Suprapubic skin (tissue), 4 donors: Measurements from ENCODE around the gene RGPD4. TPM values are rescaled to one million over a fixed set of nuclear protein-coding genes. Genes with fewer than 3 reads are reported as not detected.

Experiments
- DNase-seq, 2 donors: peaks; one replicate each; pipeline ENCODE4 v3.0.0-alpha.2; 2019; ENCODE audit warnings: low spot score in 2 of 2
- H3K27ac ChIP-seq: fragments of 200-600 bp; sonication (generic); one replicate; pipeline ENCODE4 v1.5.1; 2019
- H3K27me3 ChIP-seq: fragments of 200-600 bp; sonication (generic); one replicate; pipeline ENCODE4 v1.5.1; 2019
- H3K36me3 ChIP-seq: fragments of 200-600 bp; sonication (generic); one replicate; pipeline ENCODE4 v1.5.1; 2019
- H3K4me1 ChIP-seq: fragments of 200-600 bp; sonication (generic); one replicate; pipeline ENCODE4 v1.5.1; 2019
- H3K4me3 ChIP-seq: fragments of 200-600 bp; sonication (generic); one replicate; pipeline ENCODE4 v1.5.1; 2019; ENCODE audit warnings: mild to moderate bottlenecking
- H3K9me3 ChIP-seq: fragments of 200-600 bp; sonication (generic); one replicate; pipeline ENCODE4 v1.5.1; 2019
- CTCF ChIP-seq, 2 donors: fragments of 200-600 bp in 1 of 2; fragments of 450-650 bp in 1 of 2; sonication (generic) in 1 of 2; IDR thresholded peaks; one replicate each; pipeline ENCODE4 v1.5.1; 2016 to 2019; ENCODE audit warnings: antibody characterized with exemption in 2 of 2, mild to moderate bottlenecking in 1 of 2, moderate library complexity in 1 of 2
- EP300 ChIP-seq: sonication (generic); formaldehyde crosslinking; IDR thresholded peaks from one replicate; pipeline ENCODE4 v1.6.1; 2017; ENCODE audit warnings: antibody characterized with exemption
- POLR2A ChIP-seq, 2 donors: fragments of 450-650 bp; IDR thresholded peaks; one replicate each; pipeline ENCODE4 v1.6.1; 2017; ENCODE audit warnings: antibody characterized with exemption in 2 of 2, mild to moderate bottlenecking in 2 of 2, moderate library complexity in 2 of 2
- POLR2AphosphoS5 ChIP-seq, 3 donors: sonication (generic); formaldehyde crosslinking; IDR thresholded peaks; one replicate each; pipeline ENCODE4 v1.6.1; 2017; ENCODE audit warnings: antibody characterized with exemption in 3 of 3
- WGBS: methylation state at CpG from one replicate; pipeline ENCODE4 v1.1.5; 2018; 5-methylcytosine and 5-hydroxymethylcytosine counted together
- total RNA-seq, 4 donors: library from RNA; depleted of rRNA; stranded (reverse); fragments of >200 nt; gene quantifications; one replicate each; pipeline ENCODE4 v1.1.0, GENCODE V29; 2016

The RGPD4 gene
- total RNA-seq, 4 donors from 2014 or later, result 0.08 to 0.32 TPM; not detected in 2

GRCh38 chr2:107810734-107811133, 16.0 kb upstream of the RGPD4 start:
- Histone ChIP-seq H3K36me3 (no peaks in the 10 kb centered on the region), H3K27me3 (no peaks in the 10 kb centered on the region), H3K4me1 (no peaks in the 10 kb centered on the region), H3K9me3 (no peaks in the 10 kb centered on the region), H3K4me3 (no peak overlapping the region), H3K27ac (no peak overlapping the region)
- no peak for TF ChIP-seq EP300
- TF ChIP-seq CTCF (IDR thresholded peaks at IDR 0.05), result no peak
- TF ChIP-seq POLR2A (IDR thresholded peaks at IDR 0.05), result no peak
- no peak for TF ChIP-seq POLR2AphosphoS5 (IDR thresholded peaks at IDR 0.05)
- DNase-seq, result no peak
- WGBS, result 78% methylated on average over 1 of the region's 1 CpG

GRCh38 chr2:107811411-107811810, 15.3 kb upstream of the RGPD4 start:
- no peaks in the 10 kb centered on the region for H3K4me1 ChIP-seq
- H3K9me3 ChIP-seq, result no peaks in the 10 kb centered on the region
- H3K4me3 ChIP-seq, result no peak overlapping the region
- H3K27me3 ChIP-seq, result no peaks in the 10 kb centered on the region
- DNase-seq, result no peak
- no peak overlapping the region for H3K27ac ChIP-seq
- H3K36me3 ChIP-seq, result no peaks in the 10 kb centered on the region
- 98% methylated on average over 2 of the region's 2 CpGs for WGBS
- TF ChIP-seq CTCF (IDR thresholded peaks at IDR 0.05) (no peak), EP300 (no peak), POLR2A (IDR thresholded peaks at IDR 0.05) (no peak), POLR2AphosphoS5 (IDR thresholded peaks at IDR 0.05) (no peak)

GRCh38 chr2:107812006-107812405, 14.7 kb upstream of the RGPD4 start:
- no peak overlapping the region for H3K27ac ChIP-seq
- WGBS, result 90% methylated on average over 5 of the region's 5 CpGs
- H3K4me3 ChIP-seq, result no peak overlapping the region
- H3K27me3 ChIP-seq, result no peaks in the 10 kb centered on the region
- H3K4me1 ChIP-seq, result no peaks in the 10 kb centered on the region
- DNase-seq, result no peak
- TF ChIP-seq CTCF (IDR thresholded peaks at IDR 0.05) (no peak), POLR2AphosphoS5 (IDR thresholded peaks at IDR 0.05) (no peak), EP300 (no peak), POLR2A (IDR thresholded peaks at IDR 0.05) (no peak)
- H3K36me3 ChIP-seq, result no peaks in the 10 kb centered on the region
- no peaks in the 10 kb centered on the region for H3K9me3 ChIP-seq

GRCh38 chr2:107817378-107817777, 9.3 kb upstream of the RGPD4 start:
- Histone ChIP-seq H3K4me1 (no peaks in the 10 kb centered on the region), H3K4me3 (no peak overlapping the region), H3K27ac (no peak overlapping the region), H3K9me3 (no peaks in the 10 kb centered on the region), H3K36me3 (no peaks in the 10 kb centered on the region), H3K27me3 (no peaks in the 10 kb centered on the region)
- no peak for DNase-seq
- WGBS, result 66% methylated on average over 5 of the region's 5 CpGs
- TF ChIP-seq POLR2AphosphoS5 (IDR thresholded peaks at IDR 0.05) (no peak), EP300 (no peak), CTCF (IDR thresholded peaks at IDR 0.05) (no peak), POLR2A (IDR thresholded peaks at IDR 0.05) (no peak)

GRCh38 chr2:107822302-107822701, 4.4 kb upstream of the RGPD4 start:
- DNase-seq, result no peak
- Histone ChIP-seq H3K27ac (no peak overlapping the region), H3K9me3 (no peaks in the 10 kb centered on the region), H3K4me3 (no peak overlapping the region), H3K27me3 (no peaks in the 10 kb centered on the region), H3K36me3 (no peaks in the 10 kb centered on the region), H3K4me1 (no peaks in the 10 kb centered on the region)
- no peak for TF ChIP-seq CTCF (IDR thresholded peaks at IDR 0.05)
- no peak for TF ChIP-seq EP300
- TF ChIP-seq POLR2A (IDR thresholded peaks at IDR 0.05), result no peak
- no peak for TF ChIP-seq POLR2AphosphoS5 (IDR thresholded peaks at IDR 0.05)
- WGBS, result 75% methylated on average over 4 of the region's 4 CpGs
